ENCODE data around the gene TMBIM1.
A peak's percentile ranks its signal among the peaks of the same experiment; 100 is the strongest.

Gene TMBIM1

DNA sequence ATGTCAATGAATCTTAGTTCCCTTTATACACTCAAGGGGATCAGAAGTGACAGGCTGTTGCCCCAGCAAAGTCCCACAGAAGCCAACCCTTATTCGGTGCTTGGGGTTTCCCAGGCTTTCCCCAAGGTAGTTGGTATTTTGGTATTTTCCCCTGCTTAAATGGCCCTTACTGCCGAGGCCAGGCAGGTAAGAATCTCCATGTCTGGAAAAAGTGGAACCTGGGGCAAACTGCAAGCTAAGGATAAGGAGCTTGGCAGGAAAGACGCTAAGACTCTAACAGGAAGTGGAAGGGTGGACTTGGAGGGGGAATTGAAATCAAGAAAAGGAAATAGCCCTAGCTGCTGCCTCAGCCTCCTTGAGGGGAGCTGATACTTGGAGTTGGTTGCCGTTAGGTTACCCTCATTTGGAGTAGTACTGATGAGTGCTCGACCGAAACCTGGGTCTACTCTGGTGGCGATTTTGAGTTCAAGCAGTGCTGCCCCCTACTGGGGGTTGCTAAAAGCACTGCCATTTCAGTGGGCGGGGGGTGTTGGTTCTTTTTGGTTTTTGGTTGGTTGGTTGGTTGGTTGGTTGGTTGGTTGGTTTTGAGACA is 34.8 kb downstream of the TMBIM1 start:
- 0 out of 2 replicates have a peak overlapping the region, but pooled peaks have one; percentile 22 for H3K27ac ChIP-seq
- TF ChIP-seq ZFX (IDR thresholded peaks at IDR 0.05; ENCODE audit: borderline replicate concordance), result no peak
- TF ChIP-seq CTCF (IDR thresholded peaks at IDR 0.05), result peak; percentile 85

DNA sequence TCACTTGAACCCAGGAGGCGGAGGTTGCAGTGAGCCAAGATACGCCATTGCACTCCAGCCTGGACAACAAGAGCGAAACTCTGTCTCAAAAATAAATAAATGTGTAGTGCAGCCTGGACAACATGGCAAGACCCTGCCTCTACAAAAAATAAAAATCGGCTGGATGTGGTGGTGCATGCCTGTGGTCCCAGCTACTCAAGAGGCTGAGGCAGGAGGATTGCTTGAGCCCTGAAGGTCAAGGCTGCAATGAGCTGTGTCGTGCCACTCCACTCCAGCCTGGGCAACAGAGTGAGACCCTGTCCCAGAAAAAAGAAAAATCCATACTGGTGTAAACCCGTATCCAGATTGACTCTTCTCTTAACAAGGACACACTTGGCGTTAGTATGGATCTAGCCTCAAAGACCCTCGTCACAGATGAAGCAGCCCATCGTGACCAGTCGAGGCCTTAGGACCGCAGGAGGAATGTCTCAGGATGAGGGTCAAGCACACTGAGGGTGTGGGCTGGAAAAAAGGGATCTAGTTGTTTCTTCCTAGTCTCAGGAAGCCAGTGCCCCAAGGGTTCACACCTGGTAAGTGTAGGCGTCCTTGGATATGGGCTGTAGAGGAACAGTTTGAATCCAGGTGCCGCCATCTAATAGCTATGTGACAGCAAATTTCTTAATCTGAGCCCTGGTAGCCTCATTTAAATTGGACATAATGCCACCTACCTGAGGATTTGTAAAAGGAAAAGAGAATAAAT is 35.5 kb downstream of the TMBIM1 start:
- H3K27ac ChIP-seq, result 0 out of 2 replicates have a peak overlapping the region, but pooled peaks have one; percentile 22
- TF ChIP-seq CTCF (IDR thresholded peaks at IDR 0.05) (no peak), ZFX (IDR thresholded peaks at IDR 0.05; ENCODE audit: borderline replicate concordance) (no peak)

DNA sequence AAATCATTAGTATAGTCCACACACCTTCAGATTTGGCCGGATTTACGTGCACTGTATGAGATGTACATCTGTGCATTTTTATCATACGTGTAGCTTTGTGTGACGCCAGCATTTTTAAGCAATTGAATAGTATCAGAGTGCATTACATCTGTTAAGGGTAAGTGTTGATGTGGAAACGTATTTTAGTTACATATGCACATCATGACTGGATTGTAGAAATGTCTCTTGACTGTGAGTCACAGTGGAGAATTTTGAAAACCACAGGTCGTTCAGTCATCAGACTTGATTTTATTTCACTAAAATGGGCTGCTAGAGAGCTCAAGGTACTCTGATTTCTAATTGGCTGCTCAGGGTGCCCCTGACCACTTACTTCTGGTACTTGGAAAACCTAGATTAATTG is 36.9 kb downstream of the TMBIM1 start:
- no peak for TF ChIP-seq CTCF (IDR thresholded peaks at IDR 0.05)
- no peak overlapping the region for H3K27ac ChIP-seq

DNA sequence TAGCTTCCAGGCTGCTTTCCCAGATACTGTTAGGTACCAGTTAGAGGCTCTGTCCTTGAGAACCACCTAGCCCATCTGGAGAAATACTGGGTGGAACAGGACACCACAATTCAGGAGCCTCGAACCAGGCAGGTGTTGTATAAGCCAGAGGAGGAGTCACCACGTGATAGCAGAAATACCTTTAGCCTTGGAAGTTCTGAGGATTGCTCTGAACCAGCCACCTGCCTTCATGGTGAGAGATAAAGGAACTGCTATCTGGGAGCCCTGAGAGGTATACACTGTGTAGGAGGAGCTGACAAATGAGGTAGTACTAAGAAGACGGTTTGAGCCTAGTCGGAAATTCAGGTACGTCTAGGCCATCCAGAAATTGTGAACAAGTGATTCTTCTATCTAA is 39.1 kb downstream of the TMBIM1 start:
- TF ChIP-seq CTCF (IDR thresholded peaks at IDR 0.05), result no peak
- no peak for TF ChIP-seq ZFX (IDR thresholded peaks at IDR 0.05; ENCODE audit: borderline replicate concordance)
- H3K27ac ChIP-seq, result no peak overlapping the region

DNA sequence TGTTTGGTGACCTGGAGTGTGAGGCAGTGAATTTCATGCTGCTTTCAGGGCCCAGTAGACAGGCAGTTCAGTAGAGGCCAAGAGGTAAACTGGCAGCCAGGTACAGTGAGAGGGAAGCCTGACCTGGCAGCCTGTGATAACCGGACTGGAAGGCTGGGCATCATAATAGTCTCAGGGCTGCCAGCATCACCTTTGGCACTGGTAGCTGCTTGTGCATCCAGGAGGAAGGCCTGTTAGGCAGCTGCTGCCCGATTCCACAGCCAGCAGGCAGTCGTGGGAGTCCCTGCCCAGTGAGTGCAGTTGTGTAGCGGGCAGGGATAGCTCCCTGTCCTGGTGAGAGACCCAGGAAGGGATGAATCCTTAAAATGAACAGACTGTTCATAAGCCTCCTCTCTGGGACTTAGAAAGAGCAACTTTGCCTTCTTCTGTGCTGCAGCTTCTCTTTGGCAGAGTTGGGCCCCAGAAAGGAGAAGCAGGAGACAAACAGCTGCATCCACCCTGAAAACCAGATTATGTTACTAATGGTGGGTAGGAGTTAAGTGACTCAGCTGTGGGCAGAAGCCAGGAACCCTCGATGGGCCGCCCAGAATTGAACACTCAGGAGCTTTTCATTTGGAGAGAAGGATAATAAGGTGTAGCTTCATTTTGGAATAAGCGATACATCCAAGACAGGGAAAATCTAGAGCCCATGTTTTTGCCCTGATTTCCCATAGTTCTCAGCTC is 39.6 kb downstream of the TMBIM1 start:
- TF ChIP-seq CTCF (IDR thresholded peaks at IDR 0.05) (no peak), ZFX (IDR thresholded peaks at IDR 0.05; ENCODE audit: borderline replicate concordance) (no peak)
- H3K27ac ChIP-seq, result no peak overlapping the region

- no peak overlapping the region for H3K27ac ChIP-seq
- TF ChIP-seq ZFX (IDR thresholded peaks at IDR 0.05; ENCODE audit: borderline replicate concordance) (no peak), CTCF (IDR thresholded peaks at IDR 0.05) (no peak)
Observed at GRCh38 chr2:218249691-218250090, 42.6 kb downstream of the TMBIM1 start.

DNA sequence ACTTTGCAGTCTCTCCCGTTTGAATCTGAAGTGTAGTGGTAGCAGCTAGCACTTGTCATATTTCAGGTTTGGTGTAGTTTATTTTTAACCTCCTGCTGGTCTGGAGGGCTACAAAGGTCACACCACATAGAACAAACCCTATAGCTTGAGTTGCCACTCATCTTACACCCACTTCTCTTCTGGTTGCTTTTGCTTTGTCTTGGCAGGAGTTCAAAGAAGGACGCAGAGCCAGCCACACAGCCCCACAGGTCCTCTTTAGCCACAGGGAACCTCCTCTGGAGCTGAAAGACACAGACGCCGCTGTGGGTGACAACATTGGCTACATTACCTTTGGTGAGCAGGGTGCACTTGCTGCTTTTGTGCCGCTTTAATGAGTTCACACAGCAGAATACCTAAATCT is 47.1 kb downstream of the TMBIM1 start:
- H3K27ac ChIP-seq, result no peak overlapping the region
- TF ChIP-seq CTCF (IDR thresholded peaks at IDR 0.05), result no peak
- no peak for TF ChIP-seq ZFX (IDR thresholded peaks at IDR 0.05; ENCODE audit: borderline replicate concordance)

All from 22Rv1 (cell line).